ENCODE measurements around the gene RALGAPA2. TPM values are rescaled to one million over a fixed set of nuclear protein-coding genes. Genes with fewer than 3 reads are reported as not detected.

The RALGAPA2 gene
- total RNA-seq, 1 donor from 2014 or later = 18.0 TPM

- intact Hi-C loops (cut with micrococcal nuclease) = no loop called here
- no peaks in the 10 kb centered on the region for H3K4me1 Mint-ChIP-seq (ENCODE audit: low read depth)
These were observed 82.8 kb downstream of the RALGAPA2 start for GRCh38 chr20:20629556-20630188.

GRCh38 chr20:20628314-20628713 is 84.1 kb downstream of the RALGAPA2 start:
- H3K36me3 Mint-ChIP-seq (ENCODE audit: low read depth) = peaks cover 6% of the 10 kb centered on the region
- H3K4me1 Mint-ChIP-seq (ENCODE audit: low read depth) = no peaks in the 10 kb centered on the region
- H3K9me3 Mint-ChIP-seq = no peaks in the 10 kb centered on the region
- intact Hi-C loops (cut with micrococcal nuclease) = no loop called here
- no peak overlapping the region for H3K4me3 Mint-ChIP-seq
- no peak for DNase-seq (ENCODE audit: low spot score)
- H3K27ac Mint-ChIP-seq = no peak overlapping the region
- no peaks in the 10 kb centered on the region for H3K27me3 Mint-ChIP-seq (ENCODE audit: insufficient read depth)

More at GRCh38 chr20:20629556-20630188, 82.8 kb downstream of the RALGAPA2 start:
- peaks cover 10% of the 10 kb centered on the region for H3K36me3 Mint-ChIP-seq (ENCODE audit: low read depth)
- no peak overlapping the region for H3K4me3 Mint-ChIP-seq
- no peaks in the 10 kb centered on the region for H3K9me3 Mint-ChIP-seq
- no peak overlapping the region for H3K27ac Mint-ChIP-seq
- H3K27me3 Mint-ChIP-seq (ENCODE audit: insufficient read depth) = no peaks in the 10 kb centered on the region
- no peak for DNase-seq (ENCODE audit: low spot score)

GRCh38 chr20:20627471-20627870 is 85.0 kb downstream of the RALGAPA2 start:
- intact Hi-C loops (cut with micrococcal nuclease) = no loop called here
- Mint-ChIP-seq H3K4me3 (no peak overlapping the region), H3K9me3 (no peaks in the 10 kb centered on the region), H3K27ac (no peak overlapping the region), H3K4me1 (ENCODE audit: low read depth) (no peaks in the 10 kb centered on the region), H3K27me3 (ENCODE audit: insufficient read depth) (no peaks in the 10 kb centered on the region), H3K36me3 (ENCODE audit: low read depth) (peaks cover 6% of the 10 kb centered on the region)
- no peak for DNase-seq (ENCODE audit: low spot score)

- Mint-ChIP-seq H3K36me3 (ENCODE audit: low read depth) (peaks cover 9% of the 10 kb centered on the region), H3K9me3 (no peaks in the 10 kb centered on the region), H3K4me1 (ENCODE audit: low read depth) (no peaks in the 10 kb centered on the region), H3K27me3 (ENCODE audit: insufficient read depth) (no peaks in the 10 kb centered on the region), H3K4me3 (no peak overlapping the region), H3K27ac (no peak overlapping the region)
- DNase-seq (ENCODE audit: low spot score) = no peak
- intact Hi-C loops (cut with micrococcal nuclease) = no loop called here
These were observed 87.5 kb downstream of the RALGAPA2 start for GRCh38 chr20:20624914-20625313.

GRCh38 chr20:20621195-20621594 is 91.2 kb downstream of the RALGAPA2 start:
- Mint-ChIP-seq H3K36me3 (ENCODE audit: low read depth) (peaks cover 4% of the 10 kb centered on the region), H3K4me1 (ENCODE audit: low read depth) (no peaks in the 10 kb centered on the region), H3K4me3 (no peak overlapping the region), H3K27me3 (ENCODE audit: insufficient read depth) (no peaks in the 10 kb centered on the region), H3K27ac (no peak overlapping the region), H3K9me3 (no peaks in the 10 kb centered on the region)
- intact Hi-C loops (cut with micrococcal nuclease) = no loop called here
- DNase-seq (ENCODE audit: low spot score) = no peak

- no peaks in the 10 kb centered on the region for H3K4me1 Mint-ChIP-seq (ENCODE audit: low read depth)
These were observed 98.1 kb downstream of the RALGAPA2 start for GRCh38 chr20:20614391-20614790.

GRCh38 chr20:20612251-20612650 is 100.2 kb downstream of the RALGAPA2 start:
- H3K36me3 Mint-ChIP-seq (ENCODE audit: low read depth) = peaks cover 12% of the 10 kb centered on the region
- intact Hi-C loops (cut with micrococcal nuclease) = no loop called here
- no peaks in the 10 kb centered on the region for H3K4me1 Mint-ChIP-seq (ENCODE audit: low read depth)
- DNase-seq (ENCODE audit: low spot score) = no peak
- no peak overlapping the region for H3K27ac Mint-ChIP-seq
- H3K27me3 Mint-ChIP-seq (ENCODE audit: insufficient read depth) = no peaks in the 10 kb centered on the region
- no peak overlapping the region for H3K4me3 Mint-ChIP-seq
- H3K9me3 Mint-ChIP-seq = no peaks in the 10 kb centered on the region

More at GRCh38 chr20:20614391-20614790, 98.1 kb downstream of the RALGAPA2 start:
- Mint-ChIP-seq H3K4me3 (no peak overlapping the region), H3K9me3 (no peaks in the 10 kb centered on the region), H3K27me3 (ENCODE audit: insufficient read depth) (no peaks in the 10 kb centered on the region), H3K36me3 (ENCODE audit: low read depth) (peaks cover 13% of the 10 kb centered on the region), H3K27ac (no peak overlapping the region)
- no peak for DNase-seq (ENCODE audit: low spot score)
- intact Hi-C loops (cut with micrococcal nuclease) = no loop called here

GRCh38 chr20:20611167-20611566 is 101.3 kb downstream of the RALGAPA2 start:
- DNase-seq (ENCODE audit: low spot score) = no peak
- Mint-ChIP-seq H3K4me1 (ENCODE audit: low read depth) (no peaks in the 10 kb centered on the region), H3K9me3 (no peaks in the 10 kb centered on the region), H3K27ac (no peak overlapping the region), H3K27me3 (ENCODE audit: insufficient read depth) (no peaks in the 10 kb centered on the region), H3K4me3 (no peak overlapping the region), H3K36me3 (ENCODE audit: low read depth) (peaks cover 12% of the 10 kb centered on the region)
- intact Hi-C loops (cut with micrococcal nuclease) = no loop called here

GRCh38 chr20:20609522-20609921 is 102.9 kb downstream of the RALGAPA2 start:
- no peak overlapping the region for H3K4me3 Mint-ChIP-seq
- peaks cover 12% of the 10 kb centered on the region for H3K36me3 Mint-ChIP-seq (ENCODE audit: low read depth)
- intact Hi-C loops (cut with micrococcal nuclease) = no loop called here
- no peaks in the 10 kb centered on the region for H3K9me3 Mint-ChIP-seq
- no peaks in the 10 kb centered on the region for H3K27me3 Mint-ChIP-seq (ENCODE audit: insufficient read depth)
- no peak overlapping the region for H3K27ac Mint-ChIP-seq
- no peak for DNase-seq (ENCODE audit: low spot score)
- H3K4me1 Mint-ChIP-seq (ENCODE audit: low read depth) = no peaks in the 10 kb centered on the region

- Mint-ChIP-seq H3K27ac (no peak overlapping the region), H3K9me3 (no peaks in the 10 kb centered on the region), H3K27me3 (ENCODE audit: insufficient read depth) (no peaks in the 10 kb centered on the region), H3K4me3 (no peak overlapping the region), H3K4me1 (ENCODE audit: low read depth) (peaks cover 6% of the 10 kb centered on the region), H3K36me3 (ENCODE audit: low read depth) (peaks cover 13% of the 10 kb centered on the region)
- intact Hi-C loops (cut with micrococcal nuclease) = no loop called here
- DNase-seq (ENCODE audit: low spot score) = no peak
These were observed 103.8 kb downstream of the RALGAPA2 start for GRCh38 chr20:20608641-20609040.

- no peak for DNase-seq (ENCODE audit: low spot score)
- intact Hi-C loops (cut with micrococcal nuclease) = no loop called here
- H3K27me3 Mint-ChIP-seq (ENCODE audit: insufficient read depth) = no peaks in the 10 kb centered on the region
These were observed 104.4 kb downstream of the RALGAPA2 start for GRCh38 chr20:20608041-20608440.

GRCh38 chr20:20606881-20607280 is 105.6 kb downstream of the RALGAPA2 start:
- intact Hi-C loops (cut with micrococcal nuclease) = no loop called here
- DNase-seq (ENCODE audit: low spot score) = no peak
- H3K4me1 Mint-ChIP-seq (ENCODE audit: low read depth) = peaks cover 11% of the 10 kb centered on the region
- no peak overlapping the region for H3K27ac Mint-ChIP-seq
- peaks cover 13% of the 10 kb centered on the region for H3K36me3 Mint-ChIP-seq (ENCODE audit: low read depth)
- no peaks in the 10 kb centered on the region for H3K27me3 Mint-ChIP-seq (ENCODE audit: insufficient read depth)
- H3K4me3 Mint-ChIP-seq = no peak overlapping the region
- no peaks in the 10 kb centered on the region for H3K9me3 Mint-ChIP-seq

More at GRCh38 chr20:20608041-20608440, 104.4 kb downstream of the RALGAPA2 start:
- H3K4me1 Mint-ChIP-seq (ENCODE audit: low read depth) = peaks cover 11% of the 10 kb centered on the region
- no peak overlapping the region for H3K4me3 Mint-ChIP-seq
- H3K36me3 Mint-ChIP-seq (ENCODE audit: low read depth) = peaks cover 13% of the 10 kb centered on the region
- no peaks in the 10 kb centered on the region for H3K9me3 Mint-ChIP-seq
- H3K27ac Mint-ChIP-seq = no peak overlapping the region

- Mint-ChIP-seq H3K27ac (no peak overlapping the region), H3K27me3 (ENCODE audit: insufficient read depth) (no peaks in the 10 kb centered on the region), H3K36me3 (ENCODE audit: low read depth) (peaks cover 13% of the 10 kb centered on the region), H3K4me1 (ENCODE audit: low read depth) (peaks cover 11% of the 10 kb centered on the region), H3K9me3 (no peaks in the 10 kb centered on the region), H3K4me3 (no peak overlapping the region)
- intact Hi-C loops (cut with micrococcal nuclease) = no loop called here
- DNase-seq (ENCODE audit: low spot score) = no peak
These were observed 106.4 kb downstream of the RALGAPA2 start for GRCh38 chr20:20606050-20606449.

GRCh38 chr20:20604907-20605306 is 107.5 kb downstream of the RALGAPA2 start:
- intact Hi-C loops (cut with micrococcal nuclease) = no loop called here
- Mint-ChIP-seq H3K36me3 (ENCODE audit: low read depth) (peaks cover 7% of the 10 kb centered on the region), H3K27ac (no peak overlapping the region), H3K9me3 (no peaks in the 10 kb centered on the region), H3K4me1 (ENCODE audit: low read depth) (peaks cover 11% of the 10 kb centered on the region), H3K27me3 (ENCODE audit: insufficient read depth) (no peaks in the 10 kb centered on the region), H3K4me3 (no peak overlapping the region)
- no peak for DNase-seq (ENCODE audit: low spot score)
